Uterus (tissue), 4 donors: ENCODE results near the gene ST6GALNAC3. TPM values are rescaled to one million over a fixed set of nuclear protein-coding genes. Genes with fewer than 3 reads are reported as not detected.

Experiments used
- DNase-seq, 2 donors: peaks; one replicate each; pipeline ENCODE4 v3.0.0-alpha.2; 2019 to 2020
- H3K27ac ChIP-seq, 2 donors: fragments of 200-600 bp; sonication (generic); 1 replicate in 1 of 2; 2 replicates in 1 of 2; pipeline ENCODE4 v1.5.1; 2016 to 2018
- H3K27me3 ChIP-seq, 2 donors: fragments of 200-600 bp; sonication (generic); one replicate each; pipeline ENCODE4 v1.5.1; 2018 to 2019; ENCODE audit warnings: control low read depth in 1 of 2
- H3K36me3 ChIP-seq, 2 donors: fragments of 200-600 bp; sonication (generic); one replicate each; pipeline ENCODE4 v1.5.1; 2019; ENCODE audit warnings: control low read depth in 1 of 2
- H3K4me1 ChIP-seq, 2 donors: fragments of 200-600 bp; sonication (generic); one replicate each; pipeline ENCODE4 v1.5.1; 2018 to 2019; ENCODE audit warnings: control low read depth in 1 of 2
- H3K4me3 ChIP-seq, 2 donors: fragments of 200-600 bp; sonication (generic); 1 replicate in 1 of 2; 2 replicates in 1 of 2; pipeline ENCODE4 v1.5.1; 2018 to 2019; ENCODE audit warnings: mild to moderate bottlenecking in 1 of 2
- H3K9me3 ChIP-seq, 2 donors: fragments of 200-600 bp; sonication (generic); one replicate each; pipeline ENCODE4 v1.5.1; 2019; ENCODE audit warnings: control low read depth in 1 of 2
- POLR2A ChIP-seq, 2 donors: fragments of 450-650 bp; IDR thresholded peaks; one replicate each; pipeline ENCODE4 v1.6.1; 2016; ENCODE audit warnings: antibody characterized with exemption in 2 of 2, mild to moderate bottlenecking in 1 of 2, moderate library complexity in 1 of 2
- intact Hi-C: fragments of 100-400 bp; cut with DNase I; formaldehyde crosslinking; loops from one replicate; pipeline ENCODE4 v1.15.1; 2023; ENCODE audit warnings: low total_unique reads
- total RNA-seq, 4 donors: library from RNA; depleted of rRNA in 3 of 4; stranded (reverse); fragments of >200 nt in 3 of 4; gene quantifications; one replicate each; pipeline versions ENCODE4 v1.1.0 to v1.2.4, GENCODE V29; 2014 to 2023
- TF ChIP-seq, protein P1 (sequence below), 4 experiments: fragments of 200-600 bp in 2 of 4; fragments of 450-650 bp in 2 of 4; sonication (generic) in 2 of 4; IDR thresholded peaks; one replicate each; pipeline ENCODE4 v1.5.1; 2016 to 2019; ENCODE audit warnings: antibody characterized with exemption in 4 of 4, mild to moderate bottlenecking in 2 of 4, moderate library complexity in 1 of 4
- donor health status: DM: yes; HTN: yes; CAD: no.

ST6GALNAC3 gene
- total RNA-seq, 4 donors from 2014 or later = 6.7 to 43.4 (median 21.1) TPM

DNA sequence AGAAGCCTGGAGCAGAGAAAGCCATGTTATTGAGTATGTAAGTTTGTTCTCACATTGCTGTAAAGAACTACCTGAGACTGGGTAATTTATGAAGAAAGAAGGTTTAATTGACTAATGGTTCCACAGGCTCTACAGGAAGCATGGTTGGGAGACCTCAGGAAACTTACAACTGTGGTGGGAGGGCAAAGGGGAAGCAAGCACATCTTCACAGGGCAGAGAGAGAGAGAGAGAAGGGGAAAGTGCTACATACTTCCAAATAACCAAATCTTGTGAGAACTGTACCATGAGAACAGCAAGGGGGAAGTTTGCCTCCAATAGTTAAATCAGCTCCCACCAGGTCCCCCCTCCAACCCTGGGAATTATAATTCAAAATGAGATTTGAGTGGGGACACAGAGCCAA is 302.7 kb downstream of the ST6GALNAC3 start:
- intact Hi-C loops = no loop called here
- TF ChIP-seq POLR2A (IDR thresholded peaks at IDR 0.05) = no peak
- TF ChIP-seq, protein P1, sequence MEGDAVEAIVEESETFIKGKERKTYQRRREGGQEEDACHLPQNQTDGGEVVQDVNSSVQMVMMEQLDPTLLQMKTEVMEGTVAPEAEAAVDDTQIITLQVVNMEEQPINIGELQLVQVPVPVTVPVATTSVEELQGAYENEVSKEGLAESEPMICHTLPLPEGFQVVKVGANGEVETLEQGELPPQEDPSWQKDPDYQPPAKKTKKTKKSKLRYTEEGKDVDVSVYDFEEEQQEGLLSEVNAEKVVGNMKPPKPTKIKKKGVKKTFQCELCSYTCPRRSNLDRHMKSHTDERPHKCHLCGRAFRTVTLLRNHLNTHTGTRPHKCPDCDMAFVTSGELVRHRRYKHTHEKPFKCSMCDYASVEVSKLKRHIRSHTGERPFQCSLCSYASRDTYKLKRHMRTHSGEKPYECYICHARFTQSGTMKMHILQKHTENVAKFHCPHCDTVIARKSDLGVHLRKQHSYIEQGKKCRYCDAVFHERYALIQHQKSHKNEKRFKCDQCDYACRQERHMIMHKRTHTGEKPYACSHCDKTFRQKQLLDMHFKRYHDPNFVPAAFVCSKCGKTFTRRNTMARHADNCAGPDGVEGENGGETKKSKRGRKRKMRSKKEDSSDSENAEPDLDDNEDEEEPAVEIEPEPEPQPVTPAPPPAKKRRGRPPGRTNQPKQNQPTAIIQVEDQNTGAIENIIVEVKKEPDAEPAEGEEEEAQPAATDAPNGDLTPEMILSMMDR (IDR thresholded peaks at IDR 0.05) = no peak
- Histone ChIP-seq H3K27me3 (no peaks in the 10 kb centered on the region), H3K4me1 (no peaks in the 10 kb centered on the region), H3K27ac (no peak overlapping the region), H3K4me3 (no peak overlapping the region), H3K9me3 (no peaks in the 10 kb centered on the region), H3K36me3 (no peaks in the 10 kb centered on the region)
- DNase-seq = no peak

DNA sequence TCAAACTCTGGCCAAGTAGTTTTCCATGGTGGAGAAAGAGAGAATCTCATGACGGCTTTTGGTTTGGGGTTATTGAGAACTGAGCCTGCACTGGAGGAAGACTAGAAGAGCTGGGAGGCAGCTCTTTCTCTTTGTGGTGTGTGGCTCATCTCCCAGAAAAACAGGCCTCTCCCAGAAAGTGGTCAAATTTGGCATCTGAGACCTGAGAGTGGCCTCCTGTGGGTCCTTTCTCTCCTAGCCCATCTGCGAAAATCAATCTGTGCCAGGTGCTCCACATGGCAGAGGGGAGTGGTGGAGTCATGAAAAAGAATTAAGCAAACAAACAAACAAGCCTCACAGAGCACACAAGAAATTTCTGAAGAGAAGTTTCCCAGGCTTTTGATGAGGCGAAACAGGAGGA is 305.0 kb downstream of the ST6GALNAC3 start:
- Histone ChIP-seq H3K27me3 (no peaks in the 10 kb centered on the region), H3K36me3 (no peaks in the 10 kb centered on the region), H3K4me1 (no peaks in the 10 kb centered on the region), H3K9me3 (no peaks in the 10 kb centered on the region), H3K27ac (no peak overlapping the region), H3K4me3 (no peak overlapping the region)
- intact Hi-C loops = no loop called here
- DNase-seq = no peak
- TF ChIP-seq POLR2A (IDR thresholded peaks at IDR 0.05) = no peak
- TF ChIP-seq, protein P1 (IDR thresholded peaks at IDR 0.05) = no peak

DNA sequence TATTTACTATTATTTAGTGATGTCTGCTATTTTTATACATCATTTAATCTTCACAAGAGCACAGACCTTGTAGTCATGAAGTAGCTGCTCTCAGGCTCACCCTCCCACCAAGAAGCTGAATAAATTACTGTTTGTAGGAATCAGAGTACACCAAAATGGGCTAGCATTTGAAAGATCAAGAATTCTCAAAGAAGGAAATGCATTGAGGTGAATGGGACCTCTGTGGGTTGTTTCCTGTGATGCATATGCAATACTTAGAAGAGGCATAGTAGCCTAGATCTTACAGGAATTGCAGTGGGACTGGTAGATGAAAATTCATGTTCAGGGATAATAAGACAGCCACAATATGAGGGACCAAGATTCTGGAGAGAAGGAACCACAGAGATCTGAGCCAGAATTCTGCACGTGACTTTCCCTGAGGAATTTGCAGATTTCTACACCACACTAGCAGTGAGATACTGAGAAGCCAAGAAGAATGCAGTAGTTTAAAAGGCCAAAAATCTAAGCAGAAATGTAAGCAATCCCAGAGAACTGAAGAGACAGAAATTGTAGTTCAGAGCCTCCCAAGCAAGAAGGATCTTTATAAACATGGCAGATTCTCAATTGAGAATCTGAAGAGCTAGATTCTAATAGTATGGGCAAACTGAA is 307.0 kb downstream of the ST6GALNAC3 start:
- Histone ChIP-seq H3K4me1 (no peaks in the 10 kb centered on the region), H3K9me3 (no peaks in the 10 kb centered on the region), H3K27ac (no peak overlapping the region), H3K4me3 (no peak overlapping the region), H3K36me3 (no peaks in the 10 kb centered on the region), H3K27me3 (no peaks in the 10 kb centered on the region)
- no peak for DNase-seq
- intact Hi-C loops = no loop called here
- no peak for TF ChIP-seq POLR2A (IDR thresholded peaks at IDR 0.05)
- TF ChIP-seq, protein P1 (IDR thresholded peaks at IDR 0.05) = no peak

DNA sequence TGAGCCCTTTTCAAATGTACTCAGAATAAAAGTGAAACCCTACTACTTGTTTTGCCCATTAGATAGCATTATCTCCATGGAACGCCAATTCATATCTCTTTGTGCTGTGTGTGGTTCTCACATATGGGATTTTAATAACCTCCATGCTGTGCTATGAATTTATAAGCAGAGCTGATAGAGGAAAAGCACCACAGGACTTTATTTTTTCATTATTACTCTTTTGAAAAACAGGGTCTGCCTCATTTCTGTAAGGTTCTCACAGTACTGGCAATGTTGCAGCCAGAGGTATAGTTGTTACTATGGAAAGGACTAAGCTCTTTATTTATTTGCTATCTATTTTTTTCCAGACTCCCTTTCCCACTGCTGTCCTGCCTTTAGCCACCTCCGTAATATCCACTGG is 313.7 kb downstream of the ST6GALNAC3 start:
- Histone ChIP-seq H3K27ac (no peak overlapping the region), H3K4me1 (no peaks in the 10 kb centered on the region), H3K36me3 (no peaks in the 10 kb centered on the region), H3K9me3 (no peaks in the 10 kb centered on the region), H3K27me3 (no peaks in the 10 kb centered on the region), H3K4me3 (no peak overlapping the region)
- TF ChIP-seq POLR2A (IDR thresholded peaks at IDR 0.05) = no peak
- TF ChIP-seq, protein P1 (IDR thresholded peaks at IDR 0.05) = no peak
- no peak for DNase-seq
- intact Hi-C loops = no loop called here

DNA sequence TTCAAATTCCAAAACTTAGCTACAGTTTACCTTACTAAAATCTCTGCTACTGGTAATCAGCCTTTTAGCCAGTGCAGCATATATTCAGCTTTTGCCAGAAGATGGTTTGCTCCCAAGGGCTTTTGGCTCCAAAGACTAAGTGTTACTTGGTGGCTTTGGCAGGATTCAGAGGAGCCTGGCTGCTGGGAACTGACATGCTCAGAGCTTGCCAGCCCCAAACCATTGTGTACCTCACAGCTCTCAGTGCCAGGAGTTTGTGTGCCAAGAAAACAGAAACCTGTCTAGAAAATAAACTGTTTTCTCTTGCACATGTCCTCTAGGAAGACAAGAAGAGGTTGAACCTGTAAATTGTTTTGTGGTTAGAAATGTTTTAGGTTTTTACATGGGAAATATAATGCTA is 315.9 kb downstream of the ST6GALNAC3 start:
- no peak overlapping the region for H3K4me3 ChIP-seq
- H3K36me3 ChIP-seq = no peaks in the 10 kb centered on the region
- TF ChIP-seq, protein P1 (IDR thresholded peaks at IDR 0.05) = no peak
- TF ChIP-seq POLR2A (IDR thresholded peaks at IDR 0.05) = no peak
- intact Hi-C loops = no loop called here
- no peaks in the 10 kb centered on the region for H3K4me1 ChIP-seq
- no peaks in the 10 kb centered on the region for H3K27me3 ChIP-seq
- no peak for DNase-seq
- no peak overlapping the region for H3K27ac ChIP-seq
- H3K9me3 ChIP-seq = no peaks in the 10 kb centered on the region
